ENCODE results near the gene ADAM8.

DNA sequence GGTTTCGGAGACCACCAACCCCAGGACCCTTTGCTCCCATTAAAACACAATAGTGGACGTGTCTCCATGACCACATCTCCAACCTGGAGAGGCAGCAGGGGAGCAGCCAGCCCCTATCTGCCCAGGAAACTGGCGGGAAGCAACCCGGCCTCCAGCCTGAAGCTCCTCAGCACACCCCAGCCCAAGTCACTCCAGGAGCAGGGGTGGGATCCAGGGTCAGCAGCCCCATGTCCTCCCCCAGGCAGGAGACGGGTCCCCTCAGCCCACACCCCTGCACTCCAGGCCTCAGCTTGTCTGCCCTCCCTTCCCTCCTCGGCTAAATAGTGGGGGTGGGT, 601 bp downstream of the ADAM8 start:
- no peak for TF ChIP-seq CTCF (optimal IDR thresholded peaks at IDR 0.05 in 1 of 3, IDR thresholded peaks at IDR 0.05 in 1 of 3, conservative IDR thresholded peaks at IDR 0.05 in 1 of 3; ENCODE audit: extremely low read depth in 1 of 3, insufficient read depth in 2 of 3, low read length in 3 of 3)
- TF ChIP-seq EZH2 (IDR thresholded peaks at IDR 0.05; ENCODE audit: low read length), result no peak

Measured in keratinocyte (primary cell).